GM19351 (cell line): Measurements from ENCODE around the gene FADD.

Source experiments
- ATAC-seq: cut with Tn5 transposase; IDR thresholded peaks from one replicate; pipeline ENCODE4 v1.9.1; 2021; ENCODE audit warnings: mild to moderate bottlenecking, moderate library complexity; ENCODE audit not compliant: unreplicated experiment

FADD gene

DNA sequence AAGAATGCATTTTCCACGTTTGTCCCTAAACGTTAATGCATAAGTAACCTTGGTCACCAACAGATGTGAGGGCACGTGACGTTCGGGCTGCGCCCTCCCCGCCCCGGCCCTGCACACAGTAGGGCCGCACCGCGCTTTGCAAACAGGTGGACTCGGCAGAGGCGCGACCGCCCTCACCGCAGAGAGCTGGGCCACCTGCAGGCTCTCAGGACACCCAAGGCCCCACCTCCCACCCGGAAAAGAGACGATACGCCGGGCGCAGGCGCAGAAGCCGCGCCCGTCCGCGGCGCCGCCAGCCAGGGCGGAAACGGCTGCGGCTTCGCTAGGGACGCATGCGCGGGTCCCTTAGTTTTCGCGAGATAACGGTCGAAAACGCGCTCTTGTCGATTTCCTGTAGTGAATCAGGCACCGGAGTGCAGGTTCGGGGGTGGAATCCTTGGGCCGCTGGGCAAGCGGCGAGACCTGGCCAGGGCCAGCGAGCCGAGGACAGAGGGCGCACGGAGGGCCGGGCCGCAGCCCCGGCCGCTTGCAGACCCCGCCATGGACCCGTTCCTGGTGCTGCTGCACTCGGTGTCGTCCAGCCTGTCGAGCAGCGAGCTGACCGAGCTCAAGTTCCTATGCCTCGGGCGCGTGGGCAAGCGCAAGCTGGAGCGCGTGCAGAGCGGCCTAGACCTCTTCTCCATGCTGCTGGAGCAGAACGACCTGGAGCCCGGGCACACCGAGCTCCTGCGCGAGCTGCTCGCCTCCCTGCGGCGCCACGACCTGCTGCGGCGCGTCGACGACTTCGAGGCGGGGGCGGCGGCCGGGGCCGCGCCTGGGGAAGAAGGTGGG lies at the start of gene FADD:
Gene FADD (plus strand): TSS at position 377 of the 831 bp plus-strand sequence. CDS start 164 bp downstream, at position 541.
- peak; percentile 67 for ATAC-seq

- ATAC-seq, result no peak
Observed at GRCh38 chr11:70155386-70155785, 47.7 kb upstream of the FADD start.

GRCh38 chr11:70156291-70157037 lies 46.6 kb upstream of the FADD start:
- no peak for ATAC-seq

- no peak for ATAC-seq
Observed at GRCh38 chr11:70158201-70158600, 44.9 kb upstream of the FADD start.

GRCh38 chr11:70158757-70159389 lies 44.2 kb upstream of the FADD start:
- no peak for ATAC-seq

DNA sequence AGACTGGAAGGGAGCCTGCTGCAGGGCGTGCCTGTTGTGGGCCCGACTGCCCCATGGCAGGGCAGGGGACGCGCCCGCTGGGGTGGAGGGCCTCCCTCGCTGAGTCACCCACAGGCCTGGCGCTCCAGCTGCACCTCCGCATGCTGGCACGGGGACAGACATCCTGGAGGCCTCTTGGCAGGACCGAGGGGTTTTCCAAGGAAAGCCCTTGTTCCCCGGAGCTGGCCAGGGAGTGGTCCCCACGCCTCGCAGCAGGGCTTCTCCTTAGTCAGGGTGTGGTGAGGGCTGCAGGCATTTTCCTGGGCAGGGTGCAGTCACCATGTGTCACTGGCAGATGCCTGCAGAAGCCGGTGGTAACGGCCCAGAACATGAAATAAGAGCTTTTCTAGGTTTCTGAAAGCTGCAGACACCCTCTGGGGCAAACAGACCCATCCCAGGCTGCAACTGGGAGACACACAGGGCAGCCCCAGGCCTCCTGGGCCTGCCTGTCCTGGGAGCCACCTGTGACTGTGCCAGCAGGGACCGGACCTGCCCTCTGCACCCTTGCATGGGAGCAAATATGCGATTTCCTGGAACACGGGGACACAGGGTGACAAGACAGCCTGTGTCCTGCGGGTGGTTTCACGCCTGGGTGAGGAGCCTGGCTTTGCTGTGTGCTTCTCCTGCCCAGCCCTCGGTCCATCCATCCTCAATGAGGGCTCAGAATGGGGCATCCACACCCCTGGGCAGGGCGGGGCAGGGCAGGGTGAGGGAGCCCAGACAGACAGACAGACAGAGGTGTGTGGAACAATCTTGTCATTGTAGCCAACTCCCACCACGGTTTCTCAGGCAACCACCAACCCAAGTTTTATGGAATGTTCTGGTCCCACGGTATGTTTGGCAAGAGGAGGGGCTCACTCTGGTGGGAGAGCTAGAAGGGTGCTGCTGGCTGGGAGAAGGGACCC lies 43.2 kb upstream of the FADD start:
- ATAC-seq, result no peak

DNA sequence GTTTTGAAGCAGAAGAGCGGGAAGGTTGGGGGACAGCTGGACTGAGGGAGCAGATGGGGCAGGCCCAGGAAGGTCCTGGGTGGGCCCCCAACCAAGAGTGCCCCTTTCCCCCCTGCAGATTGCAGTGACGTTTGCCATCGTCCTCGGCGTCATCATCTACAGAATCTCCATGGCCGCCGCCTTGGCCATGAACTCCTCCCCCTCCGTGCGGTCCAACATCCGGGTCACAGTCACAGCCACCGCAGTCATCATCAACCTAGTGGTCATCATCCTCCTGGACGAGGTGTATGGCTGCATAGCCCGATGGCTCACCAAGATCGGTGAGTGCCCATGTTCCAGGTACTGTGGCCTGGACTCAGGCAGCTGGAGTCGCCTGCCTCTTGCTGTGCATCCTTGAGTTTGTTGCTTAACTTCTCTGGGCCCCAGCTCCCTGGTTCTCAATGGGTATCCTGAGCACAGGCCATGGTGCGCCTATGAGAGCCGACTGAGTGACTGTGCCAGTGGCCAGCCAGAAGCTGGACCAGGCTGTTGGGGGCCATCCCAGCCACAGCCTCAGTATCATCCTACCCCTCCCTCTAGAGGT lies 42.0 kb upstream of the FADD start:
- no peak for ATAC-seq

- ATAC-seq, result no peak
Observed at GRCh38 chr11:70164705-70165104, 38.4 kb upstream of the FADD start.

- no peak for ATAC-seq
Observed at GRCh38 chr11:70167120-70167519, 36.0 kb upstream of the FADD start.

DNA sequence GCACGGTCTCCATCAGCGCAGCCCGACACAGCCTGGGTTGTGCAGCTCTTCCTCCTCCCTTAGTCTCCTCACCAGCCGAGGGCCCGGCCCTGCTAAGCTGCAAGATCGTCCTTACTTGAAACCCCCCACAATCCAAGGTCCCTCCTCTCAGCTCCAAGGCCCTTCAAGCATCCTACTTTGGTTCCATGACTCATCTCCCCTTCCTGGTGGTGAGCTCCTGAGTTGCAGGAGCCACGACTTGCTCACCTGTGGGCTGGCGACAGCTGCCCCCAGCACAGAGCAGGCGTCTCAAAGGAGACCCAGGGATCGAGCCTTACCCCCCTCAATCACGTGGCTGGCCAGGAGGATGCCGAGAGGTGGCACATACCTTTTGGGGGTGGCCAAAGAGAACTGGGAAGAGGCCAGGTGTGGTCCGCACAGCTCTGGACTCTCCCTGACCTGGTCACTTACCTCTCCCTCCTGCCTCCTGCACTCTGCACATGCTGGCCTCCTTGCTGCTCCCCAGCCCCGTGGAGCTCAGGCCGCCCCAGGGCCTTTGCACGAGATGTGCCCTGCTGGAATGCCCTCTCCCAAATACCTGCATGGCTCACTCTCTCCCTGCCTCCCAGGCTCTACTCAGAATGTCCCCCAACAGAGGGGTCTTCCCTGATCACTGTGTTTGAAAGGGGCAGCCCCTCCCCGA lies 35.2 kb upstream of the FADD start:
- ATAC-seq, result no peak

DNA sequence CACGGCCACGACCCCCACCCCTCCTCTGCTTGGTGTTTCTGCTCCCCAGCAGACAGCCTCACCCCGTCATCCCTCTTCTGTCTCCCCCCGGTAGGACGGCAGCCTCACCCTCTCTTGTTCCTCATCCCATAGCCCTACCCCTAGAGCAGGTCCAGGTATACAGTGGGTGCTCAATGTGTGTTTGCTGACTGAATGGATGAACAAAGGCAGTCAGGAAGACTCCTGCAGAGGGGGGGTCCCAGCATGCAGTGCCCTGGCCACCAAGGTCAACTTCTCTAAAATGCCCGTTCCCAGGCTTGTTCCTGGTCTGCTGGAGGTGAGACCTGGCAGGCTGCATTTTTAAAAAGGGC lies 34.7 kb upstream of the FADD start:
- ATAC-seq, result no peak

- no peak for ATAC-seq
Observed at GRCh38 chr11:70169127-70169526, 34.0 kb upstream of the FADD start.

DNA sequence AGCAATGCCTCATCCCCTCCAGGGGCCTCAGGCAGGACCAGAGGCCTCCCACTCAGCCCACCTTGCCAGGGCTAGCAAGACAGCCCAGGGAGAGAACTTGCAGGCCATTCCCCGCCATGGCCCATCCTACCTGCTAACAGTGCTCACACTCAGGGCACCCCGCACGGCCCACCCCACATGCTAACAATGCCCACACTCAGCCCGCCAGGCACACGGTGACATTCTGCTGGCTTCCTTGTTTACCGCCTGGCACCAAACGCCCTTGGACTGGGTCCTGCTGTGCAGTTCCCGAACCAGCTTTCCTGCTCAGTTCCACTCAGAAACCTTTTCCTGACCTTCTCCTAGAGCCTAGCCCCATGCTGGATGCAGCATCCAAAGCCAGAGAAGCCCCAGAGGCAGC lies 33.5 kb upstream of the FADD start:
- no peak for ATAC-seq

- ATAC-seq, result no peak
Observed at GRCh38 chr11:70170596-70171210, 32.4 kb upstream of the FADD start.

DNA sequence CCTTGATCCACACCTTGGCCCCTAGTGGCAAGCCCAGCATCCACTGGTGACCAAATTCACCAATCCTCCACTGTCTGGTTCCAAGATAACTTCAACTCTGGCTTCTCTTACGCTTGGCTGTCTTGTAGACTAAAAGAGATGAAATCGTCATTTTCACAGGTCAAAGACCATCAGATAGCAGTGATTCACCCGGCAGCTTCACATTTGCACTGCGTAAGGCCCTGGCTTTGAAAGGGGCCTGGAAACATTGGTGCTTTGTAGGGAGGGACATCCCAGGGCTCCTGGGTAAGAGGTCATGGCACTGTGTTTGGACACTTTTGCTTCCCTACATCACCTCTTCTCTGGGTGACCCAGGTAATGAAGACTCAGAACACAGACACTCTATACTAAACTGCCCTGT lies 30.1 kb upstream of the FADD start:
- ATAC-seq, result no peak

DNA sequence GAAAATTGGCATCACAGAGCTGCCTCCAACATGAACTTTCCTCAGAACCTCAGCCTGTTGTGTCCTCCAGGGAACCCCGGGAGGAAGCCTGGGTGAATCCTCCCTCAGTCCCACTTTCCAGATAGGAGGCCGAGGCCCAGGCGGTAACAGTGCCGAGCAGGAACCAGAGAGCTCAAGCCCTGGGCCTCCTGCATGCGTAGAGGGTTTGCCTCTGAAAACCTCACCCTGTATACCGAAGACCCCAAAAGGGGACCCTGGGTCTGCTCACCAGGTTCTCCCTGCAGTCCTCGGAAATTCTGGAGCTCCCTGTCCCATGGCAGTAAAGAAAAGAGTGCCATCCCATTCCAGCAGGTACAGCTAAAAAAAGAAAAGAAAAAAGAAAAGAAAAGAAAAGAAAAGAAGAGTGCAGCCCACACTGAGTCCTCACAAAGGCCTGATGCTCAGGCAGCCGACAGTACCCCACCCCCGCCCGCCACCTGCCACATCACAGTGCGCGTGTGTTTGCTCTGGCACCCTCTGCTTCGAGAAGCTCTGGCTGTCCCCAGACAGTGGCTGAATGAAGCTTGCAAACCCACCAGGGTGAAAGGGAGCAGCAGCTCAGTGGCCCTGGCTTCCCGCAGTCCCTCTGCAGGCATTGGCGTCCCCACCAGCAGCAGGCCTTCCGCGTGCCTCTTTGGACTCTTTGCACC lies 28.4 kb upstream of the FADD start:
- ATAC-seq, result no peak

DNA sequence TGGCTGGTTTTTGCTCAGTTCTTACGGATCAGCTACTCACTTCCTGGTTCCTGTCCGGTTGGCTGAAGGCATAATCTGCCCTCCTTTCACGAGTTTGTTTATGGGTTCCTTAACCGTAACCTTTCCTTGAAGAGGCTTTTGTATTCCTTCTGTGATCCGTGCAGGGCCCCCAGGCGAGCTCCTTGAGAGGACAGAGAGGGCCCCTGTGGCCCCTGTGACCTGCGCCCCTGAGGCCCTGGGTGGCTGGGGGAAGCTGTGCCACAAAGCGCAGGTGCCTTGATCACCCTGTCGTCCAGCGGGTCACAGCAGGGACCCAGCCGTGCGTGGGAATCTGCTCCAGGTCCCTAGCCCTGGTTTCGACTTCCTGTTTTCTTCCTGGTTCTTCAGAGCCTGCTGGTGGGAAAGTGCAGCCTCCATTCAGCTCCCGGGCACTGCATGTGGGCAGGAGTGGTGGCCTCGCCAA lies 27.8 kb upstream of the FADD start:
- ATAC-seq, result no peak

DNA sequence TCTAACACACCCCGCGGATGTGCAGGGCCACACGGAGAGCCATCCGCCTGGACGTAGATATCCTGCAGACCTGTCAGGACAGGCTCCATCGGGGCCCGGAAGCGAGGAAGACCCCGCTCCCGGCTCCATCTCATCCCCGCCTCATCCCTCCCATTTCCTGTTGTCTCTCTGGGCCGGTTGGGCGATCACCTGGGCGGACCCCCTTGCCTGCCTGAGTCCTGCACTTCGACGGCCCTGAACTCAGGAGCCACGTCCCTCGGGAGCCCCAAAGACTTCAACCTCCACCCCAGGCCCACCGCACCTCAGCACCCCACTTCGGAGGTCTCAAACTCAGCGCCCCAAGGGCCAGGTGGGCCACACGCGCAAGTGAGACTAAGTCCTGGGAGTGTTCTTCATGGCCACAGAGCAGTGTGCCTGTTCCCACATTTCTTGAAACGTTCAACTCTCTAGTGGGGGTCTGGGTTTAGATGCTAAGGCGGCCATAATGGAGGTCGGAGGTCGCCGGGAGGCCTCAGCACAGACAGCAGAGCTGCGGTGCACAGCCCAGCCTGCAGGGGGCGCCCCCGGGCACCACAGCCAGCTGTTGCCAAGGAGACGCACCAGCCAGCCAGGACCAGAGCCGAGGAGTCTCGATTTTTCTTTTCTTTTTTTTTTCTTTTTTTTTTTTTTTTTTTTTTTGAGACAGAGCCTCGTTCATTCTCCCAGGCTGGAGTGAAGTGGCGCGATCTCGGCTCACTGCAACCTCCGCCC lies 26.0 kb upstream of the FADD start:
- no peak for ATAC-seq
